GM13976 (cell line): ENCODE results near the gene ZNF622.

Experiments
- DNase-seq: peaks from one replicate; pipeline ENCODE4 v3.0.0; 2012; ENCODE audit warnings: low spot score
- CTCF ChIP-seq: IDR thresholded peaks from 2 replicates; pipeline ENCODE4 v1.5.1; 2012; ENCODE audit warnings: borderline replicate concordance, mild to moderate bottlenecking; ENCODE audit not compliant: insufficient read depth; ENCODE audit errors: extremely low read depth, missing control alignments, control extremely low read depth
- in situ Hi-C: fragments of 300-500 bp; cut with MboI; formaldehyde crosslinking; loops from one replicate; pipeline ENCODE4 v1.12.0; 2022; ENCODE audit warnings: low sequenced_read_pairs, mixed read lengths, inconsistent platforms; ENCODE audit not compliant: unreplicated experiment

Gene ZNF622

GRCh38 chr5:16410338-16410737, 55.3 kb downstream of the ZNF622 start:
- no peak for TF ChIP-seq CTCF
- in situ Hi-C loops: no loop called here
- no peak for DNase-seq

- no peak for TF ChIP-seq CTCF
- DNase-seq: no peak
- in situ Hi-C loops: no loop called here
Observed at GRCh38 chr5:16406630-16407029, 59.0 kb downstream of the ZNF622 start.

DNA sequence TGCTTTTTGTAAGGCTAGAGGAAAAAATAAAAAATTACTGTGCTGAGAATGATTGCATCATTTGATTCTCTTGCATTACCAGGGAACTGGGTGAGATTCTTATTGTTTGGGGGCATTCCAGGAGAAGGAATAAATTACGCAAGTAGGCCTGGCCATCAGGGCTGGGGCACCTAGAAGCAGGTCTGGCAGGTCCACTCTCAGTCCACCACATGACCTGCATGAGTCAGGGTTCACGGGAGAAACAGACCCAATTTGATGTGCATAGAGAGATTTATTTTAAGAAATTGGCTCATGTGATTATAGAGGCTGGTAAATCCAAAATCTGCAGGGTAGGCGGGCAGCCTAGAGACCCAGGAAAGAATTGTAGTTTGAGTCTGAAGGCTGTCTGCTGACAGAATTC, 59.6 kb downstream of the ZNF622 start:
- in situ Hi-C loops: no loop called here

More for the DNA sequence above, 59.6 kb downstream of the ZNF622 start:
- no peak for DNase-seq
- no peak for TF ChIP-seq CTCF
